SHP77 treated with DMSO at 0.1 percent for 48 hours (cell line): Measurements from ENCODE around the gene NDUFA12.
"Not testable (repeated sequence)": the region's sequence is repeated elsewhere in the genome, so short reads cannot be mapped to it uniquely, and the experiment has no call there.

Experiments
- DNase-seq: peaks from one replicate; lab custom pipeline; 2025; lab: John Stamatoyannopoulos, UW

The NDUFA12 gene

GRCh38 chr12:95003213-95003920 is at the start of gene NDUFA12:
Gene NDUFA12 (minus strand): TSS chr12:95003697. CDS start chr12:95003680, 17 bp downstream.
- peak; percentile 95 for DNase-seq

DNA sequence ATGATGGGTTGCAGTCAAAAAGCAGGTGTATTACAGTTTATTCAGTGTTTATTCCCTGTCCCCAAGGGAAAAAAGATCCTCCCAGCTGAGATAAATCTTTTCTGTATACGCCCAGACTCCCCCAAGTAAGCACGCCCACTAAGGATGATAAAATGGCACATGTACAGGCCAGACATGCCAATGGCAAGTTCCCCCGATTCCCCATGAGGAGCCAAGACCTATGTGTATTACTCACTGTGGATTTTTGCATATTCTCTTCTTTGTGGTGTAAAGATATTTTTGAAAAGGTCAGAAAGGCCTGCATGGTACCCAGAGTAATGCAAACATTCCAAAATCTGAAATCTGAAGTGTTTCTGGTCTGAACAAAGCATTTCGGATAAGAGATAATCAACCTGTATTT is 47.7 kb upstream of the NDUFA12 start:
- DNase-seq, result no peak

GRCh38 chr12:95037906-95038305 is 34.4 kb upstream of the NDUFA12 start:
- DNase-seq, result no peak

DNA sequence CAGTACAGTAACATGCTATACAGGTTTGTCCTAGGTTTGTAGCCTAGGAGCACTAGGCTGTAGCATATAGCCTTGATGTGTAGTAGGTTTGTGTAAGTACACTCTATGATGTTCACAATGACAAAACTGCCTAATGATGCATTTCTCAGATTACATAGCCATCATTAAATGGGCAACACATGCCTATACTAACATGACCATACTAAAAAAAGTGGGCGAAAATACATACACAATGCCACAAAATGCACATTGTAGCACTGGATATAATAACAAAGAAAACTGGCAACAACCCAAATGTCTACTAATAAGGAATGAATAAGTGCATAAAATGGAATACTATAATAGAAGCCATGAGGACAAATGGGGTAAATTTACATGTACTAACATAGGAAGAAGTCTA is 31.3 kb upstream of the NDUFA12 start:
- no peak for DNase-seq

GRCh38 chr12:95022477-95022876 is 19.0 kb upstream of the NDUFA12 start:
- DNase-seq, result no peak

GRCh38 chr12:95017482-95017881 is 14.0 kb upstream of the NDUFA12 start:
- no peak for DNase-seq

- no peak for DNase-seq
Measured at GRCh38 chr12:95016120-95016519, 12.6 kb upstream of the NDUFA12 start.

DNA sequence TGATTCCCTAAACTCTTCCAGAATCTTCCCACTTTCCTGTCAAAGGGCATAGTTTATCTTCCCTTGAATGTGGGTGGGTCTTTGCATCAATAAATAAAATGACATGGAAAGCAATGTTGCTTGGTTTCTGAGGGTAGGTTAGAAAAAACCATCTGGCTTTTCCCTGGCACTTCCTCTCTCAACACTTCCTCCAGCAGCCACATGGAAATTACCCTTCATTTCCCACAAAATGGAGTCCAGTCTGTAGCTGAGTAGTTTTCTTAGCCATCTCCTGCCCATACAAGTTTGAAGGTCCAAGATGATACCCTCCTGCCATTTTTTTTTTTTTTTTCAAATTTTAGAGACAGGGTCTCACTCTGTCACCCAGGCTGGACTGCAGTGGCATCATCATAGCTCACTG is 11.1 kb upstream of the NDUFA12 start:
- DNase-seq, result no peak

DNA sequence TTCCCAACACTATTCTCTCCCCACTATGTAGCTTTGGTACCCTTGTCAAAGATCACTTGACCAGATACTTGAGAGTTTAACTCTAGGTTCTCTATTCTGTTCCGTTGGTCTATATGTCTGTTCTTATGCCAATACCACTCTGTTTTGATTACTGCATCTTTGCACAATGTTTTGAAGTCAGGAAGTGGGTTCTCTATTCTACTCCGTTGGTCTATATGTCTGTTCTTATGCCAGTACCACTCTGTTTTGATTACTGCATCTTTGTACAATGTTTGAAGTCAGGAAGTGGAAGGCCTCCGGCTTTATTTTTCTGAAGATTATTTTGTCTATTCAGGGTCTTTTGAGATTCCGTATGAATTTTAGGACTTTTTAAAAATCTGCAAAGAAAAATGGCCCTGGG is 2.7 kb upstream of the NDUFA12 start:
- no peak for DNase-seq

- no peak for DNase-seq
Measured at GRCh38 chr12:95004610-95005009, 1.1 kb upstream of the NDUFA12 start.

DNA sequence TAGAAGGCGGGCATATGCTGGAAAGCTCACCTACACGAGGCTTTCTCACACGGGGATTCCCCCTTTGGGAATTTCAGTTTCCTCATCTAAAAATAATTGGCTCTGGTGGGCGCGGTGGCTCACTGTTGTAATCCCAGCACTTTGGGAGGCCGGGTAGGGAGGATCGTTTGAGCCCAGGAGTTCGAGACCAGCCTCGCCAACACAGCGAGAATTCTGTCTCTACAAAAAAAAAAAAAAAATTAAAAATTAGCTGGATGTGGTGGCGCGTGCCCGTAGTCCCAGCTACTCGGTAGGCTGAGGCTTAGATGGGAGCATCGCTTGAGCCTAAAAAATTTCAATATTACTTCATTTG is 400 bp upstream of the NDUFA12 start:
- no peak for DNase-seq

DNA sequence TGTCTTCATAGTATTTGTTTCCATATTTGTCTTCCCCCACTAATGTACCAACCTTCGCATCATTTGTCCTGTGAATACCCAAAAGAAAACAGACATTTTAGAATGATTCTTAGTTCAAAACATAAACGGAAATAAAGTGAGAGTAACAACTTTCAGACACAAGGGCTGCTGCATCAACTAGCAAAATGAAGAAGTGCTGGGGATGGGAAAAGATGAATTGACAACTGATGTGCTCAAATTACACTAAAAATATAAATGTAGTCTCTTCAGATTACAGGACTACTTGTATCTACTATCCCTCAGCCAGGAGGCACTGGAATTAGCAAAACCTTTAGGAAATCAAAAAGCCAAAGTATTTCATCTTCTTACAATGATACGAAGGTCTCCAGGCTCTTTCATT is 743 bp downstream of the NDUFA12 start:
- no peak for DNase-seq

DNA sequence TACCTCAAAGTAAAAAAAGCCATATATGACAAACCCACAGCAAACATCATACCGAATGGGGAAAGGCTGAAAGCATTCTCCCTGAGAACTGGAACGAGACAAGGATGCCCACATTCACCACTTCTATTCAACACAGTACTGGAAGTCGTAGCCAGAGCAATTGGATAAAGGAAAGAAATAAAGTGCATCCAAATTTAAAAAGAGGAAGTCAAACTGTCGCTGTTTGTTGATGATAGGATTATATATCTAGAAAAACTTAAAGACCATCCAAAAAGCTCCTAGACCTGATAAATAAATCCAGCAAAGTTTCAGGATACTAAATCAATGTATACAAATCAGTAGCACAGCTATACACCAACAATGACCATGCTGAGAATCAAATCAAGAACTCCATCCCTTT is 5.2 kb downstream of the NDUFA12 start:
- no peak for DNase-seq

- DNase-seq, result no peak
Measured at GRCh38 chr12:94997726-94998125, 5.8 kb downstream of the NDUFA12 start.

DNA sequence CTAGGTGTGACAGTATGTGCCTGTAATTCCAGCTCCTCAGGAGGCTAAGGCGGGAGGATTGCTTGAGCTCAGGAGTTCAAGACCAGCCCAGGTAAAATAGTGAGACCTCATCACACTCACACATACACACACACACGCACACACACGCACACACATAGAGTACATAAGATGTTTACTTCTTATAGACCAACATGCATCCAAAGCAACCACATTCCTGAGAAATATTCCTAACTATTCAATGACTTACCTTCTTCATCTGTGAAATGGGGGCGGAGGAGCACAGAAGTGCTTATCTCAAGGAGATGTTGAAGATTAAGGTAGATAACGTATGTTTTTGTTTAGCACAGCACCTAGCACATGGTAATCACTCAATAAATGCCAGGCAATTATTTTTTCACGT is 6.4 kb downstream of the NDUFA12 start:
- no peak for DNase-seq

DNA sequence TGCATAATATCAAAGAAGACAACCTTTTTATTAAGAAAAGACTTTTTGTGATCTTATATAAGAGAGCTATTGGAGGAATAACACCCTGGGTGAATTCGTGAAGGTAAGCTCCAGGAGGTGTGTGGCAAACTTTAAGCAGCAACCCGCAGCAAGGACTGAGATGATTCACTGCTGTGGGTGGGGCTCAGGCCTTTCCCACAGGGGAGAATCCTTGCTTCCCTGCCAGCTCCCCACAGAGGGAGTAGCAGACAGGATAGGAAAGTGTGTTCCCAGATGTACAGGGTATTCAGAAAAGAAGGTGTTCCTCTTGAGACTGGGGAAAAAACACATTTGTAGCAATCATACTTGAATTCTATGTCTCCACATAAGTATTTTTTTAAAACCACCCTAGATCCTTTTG is 9.2 kb downstream of the NDUFA12 start:
- DNase-seq, result no peak

DNA sequence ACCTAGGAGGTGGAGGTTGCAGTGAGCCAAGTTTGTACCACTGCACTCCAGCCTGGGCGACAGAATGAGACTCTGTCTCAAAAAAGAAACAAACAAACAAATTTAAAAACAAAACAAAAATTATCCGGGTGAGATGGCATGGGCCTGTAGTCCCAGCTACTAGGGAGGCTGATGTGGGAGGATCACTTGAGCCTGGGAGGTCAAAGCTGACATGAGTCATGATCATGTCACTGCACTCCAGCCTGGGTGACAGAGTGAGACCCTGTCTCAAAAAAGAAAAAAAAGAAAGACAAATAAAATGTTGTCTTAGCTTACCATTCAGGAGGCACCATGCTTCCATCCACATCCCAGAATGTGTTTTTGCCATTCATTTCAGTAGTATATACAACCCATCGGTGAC is 9.6 kb downstream of the NDUFA12 start:
- not testable (repeated sequence) for DNase-seq

DNA sequence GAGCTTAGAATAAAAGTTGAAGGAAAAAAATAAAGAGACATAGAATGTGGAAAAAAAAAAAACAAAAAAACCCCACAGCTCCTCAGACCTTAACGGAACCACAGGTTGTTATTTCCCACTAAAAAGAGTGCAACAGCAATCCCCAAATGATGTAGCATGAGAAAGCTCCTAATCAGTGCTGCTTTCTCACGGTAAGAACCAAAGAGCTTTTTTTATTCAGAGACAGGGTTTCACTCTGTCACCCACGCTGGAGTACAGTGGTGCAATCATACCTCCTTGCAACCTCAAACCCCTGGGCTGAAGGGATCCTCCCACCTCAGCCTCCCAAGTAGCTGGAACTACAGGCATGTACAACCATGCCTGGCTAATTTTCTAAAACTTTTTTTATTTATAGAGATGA is 13.3 kb downstream of the NDUFA12 start:
- DNase-seq, result no peak

GRCh38 chr12:94988471-94988870 is 15.0 kb downstream of the NDUFA12 start:
- DNase-seq, result no peak

DNA sequence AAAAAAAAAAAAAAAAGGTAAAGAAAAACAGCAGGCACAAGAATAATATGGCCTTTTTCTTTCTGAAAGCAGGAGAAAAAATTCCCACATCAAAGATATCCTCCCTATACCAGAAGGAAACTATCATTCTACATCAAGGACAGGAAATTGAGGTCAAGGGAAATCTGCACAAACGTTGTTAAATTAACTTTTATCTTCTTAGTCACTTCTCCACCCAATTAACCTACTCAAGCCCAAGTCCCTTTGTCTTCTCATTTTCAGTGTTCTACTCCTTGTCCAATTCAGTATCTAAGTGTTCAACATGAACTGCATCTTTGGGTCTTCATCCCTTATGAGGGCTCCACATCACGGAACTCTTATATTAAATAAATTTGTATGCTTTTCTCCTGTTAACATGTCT is 15.7 kb downstream of the NDUFA12 start:
- DNase-seq, result no peak

GRCh38 chr12:94987076-94987669 is 16.3 kb downstream of the NDUFA12 start:
- no peak for DNase-seq

DNA sequence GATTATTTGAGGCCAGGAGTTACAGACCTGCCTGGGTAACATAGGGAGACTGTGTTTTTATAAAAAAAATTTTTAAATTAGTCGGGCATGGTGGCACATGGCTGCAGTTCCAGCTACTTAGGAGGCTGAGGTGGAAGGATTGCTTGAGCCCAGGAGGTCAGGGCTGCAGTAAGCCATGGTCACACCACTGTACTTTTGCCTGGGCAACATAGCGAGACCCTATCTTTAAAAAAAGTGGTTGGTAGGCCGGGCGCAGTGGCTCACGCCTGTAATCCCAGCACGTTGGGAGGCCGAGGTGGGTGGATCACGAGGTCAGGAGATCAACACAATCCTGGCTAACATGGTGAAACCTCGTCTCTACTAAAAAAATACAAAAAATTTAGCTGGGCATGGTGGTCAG is 18.4 kb downstream of the NDUFA12 start:
- not testable (repeated sequence) for DNase-seq

DNA sequence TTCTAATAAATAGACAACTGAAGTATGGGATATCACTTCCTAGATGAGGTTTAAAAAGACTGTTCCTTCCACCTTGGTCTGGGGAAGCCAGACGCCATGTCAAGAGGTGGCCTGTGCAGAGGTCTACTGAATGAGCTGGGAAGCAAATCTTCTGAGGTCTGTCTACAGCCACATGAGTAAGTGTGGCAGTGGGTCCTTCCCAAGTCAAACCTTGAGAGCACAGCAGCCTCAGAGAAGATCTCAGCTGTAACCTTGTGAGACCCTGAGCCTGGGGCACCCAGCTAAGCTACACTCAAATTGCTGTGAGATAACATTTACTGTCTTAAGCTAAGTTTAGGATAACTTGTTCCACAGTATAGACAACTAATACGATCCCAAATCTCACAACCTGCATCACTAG is 20.2 kb downstream of the NDUFA12 start:
- no peak for DNase-seq

- no peak for DNase-seq
Measured at GRCh38 chr12:94982456-94982855, 21.0 kb downstream of the NDUFA12 start.
